Hematopoietic multipotent progenitor cell (in vitro differentiated cells): ENCODE results near the gene ELAVL1. TPM values are rescaled to one million over a fixed set of nuclear protein-coding genes. Genes with fewer than 3 reads are reported as not detected.
"Not testable (repeated sequence)": the region's sequence is repeated elsewhere in the genome, so short reads cannot be mapped to it uniquely, and the experiment has no call there.

ENCODE experiments used
- DNase-seq, 3 donors: peaks; one replicate each; pipeline ENCODE4 v3.0.0-alpha.2; 2011 to 2015; ENCODE audit warnings: low read depth in 2 of 3, low spot score in 2 of 3
- total RNA-seq: library from RNA; depleted of rRNA; stranded (reverse); fragments of >200 nt; gene quantifications from one replicate; pipeline ENCODE4 v1.2.3, GENCODE V29; 2012

Gene ELAVL1
- total RNA-seq, 1 donor, result 44.4 TPM

- peak; percentile 91 to 100 (median 99) for DNase-seq
Measured at GRCh38 chr19:7943444-7944176, 61.8 kb downstream of the ELAVL1 start, which contains the start of gene TIMM44. Gene TIMM44 (minus strand): TSS chr19:7943666. CDS start chr19:7943651, 15 bp downstream.

GRCh38 chr19:7942981-7943443, 62.4 kb downstream of the ELAVL1 start:
- no peak for DNase-seq

GRCh38 chr19:7941895-7942596, 63.4 kb downstream of the ELAVL1 start:
- no peak for DNase-seq

- DNase-seq, result no peak
Measured at GRCh38 chr19:7940841-7941240, 64.6 kb downstream of the ELAVL1 start.

- no peak for DNase-seq
Measured at GRCh38 chr19:7934766-7935165, 70.7 kb downstream of the ELAVL1 start.

- no peak for DNase-seq
Measured at GRCh38 chr19:7933828-7934725, 71.4 kb downstream of the ELAVL1 start.

- no peak for DNase-seq
Measured at GRCh38 chr19:7933411-7933810, 72.0 kb downstream of the ELAVL1 start.

GRCh38 chr19:7932930-7933300, 72.5 kb downstream of the ELAVL1 start:
- DNase-seq, result no peak

- DNase-seq, result no peak
Measured at GRCh38 chr19:7932276-7932929, 73.0 kb downstream of the ELAVL1 start.

GRCh38 chr19:7931221-7932061, 74.0 kb downstream of the ELAVL1 start:
- DNase-seq, result no peak

- DNase-seq, result no peak
Measured at GRCh38 chr19:7930765-7931164, 74.7 kb downstream of the ELAVL1 start.

GRCh38 chr19:7930030-7930429, 75.4 kb downstream of the ELAVL1 start:
- DNase-seq, result not testable (repeated sequence)

GRCh38 chr19:7928741-7929701, 76.4 kb downstream of the ELAVL1 start:
- peak in 2 of 3 donors; percentile 92 to 95 for DNase-seq

GRCh38 chr19:7928334-7928706, 77.1 kb downstream of the ELAVL1 start:
- DNase-seq, result no peak

GRCh38 chr19:7927605-7928333, 77.7 kb downstream of the ELAVL1 start:
- no peak for DNase-seq

- no peak for DNase-seq
Measured at GRCh38 chr19:7926727-7927604, 78.5 kb downstream of the ELAVL1 start.
